ENCODE measurements around the gene RPS6KA4. TPM values are rescaled to one million over a fixed set of nuclear protein-coding genes. Genes with fewer than 3 reads are reported as not detected.

Gene RPS6KA4
- total RNA-seq, 2 donors from 2014 or later: 18.9 to 23.7 TPM

GRCh38 chr11:64355078-64355940 is 3.7 kb upstream of the RPS6KA4 start:
- no peaks in the 10 kb centered on the region for H3K27me3 ChIP-seq (replicated peaks; ENCODE audit: insufficient read depth)
- peak overlapping the region; percentile 10 to 48 for H3K27ac ChIP-seq
- no peaks in the 10 kb centered on the region for H3K9me3 ChIP-seq
- WGBS: 6% methylated on average over 23 of the region's 23 CpGs
- DNase-seq (ENCODE audit: low spot score): peak; percentile 73
- H3K4me1 ChIP-seq (replicated peaks): peaks cover 6% of the 10 kb centered on the region
- H3K4me3 ChIP-seq: peak overlapping the region; percentile 2 to 21
- no peaks in the 10 kb centered on the region for H3K36me3 ChIP-seq
- intact Hi-C loops (cut with DNase I): no loop called here
- TF ChIP-seq CTCF (IDR thresholded peaks at IDR 0.05): peak; percentile 67 to 95 (median 76)
- peak; percentile 79 for TF ChIP-seq POLR2AphosphoS5 (IDR thresholded peaks at IDR 0.05)
- no peak for TF ChIP-seq POLR2A (IDR thresholded peaks at IDR 0.05)

- Histone ChIP-seq H3K4me3 (no peak overlapping the region), H3K27me3 (replicated peaks; ENCODE audit: insufficient read depth) (no peaks in the 10 kb centered on the region), H3K4me1 (replicated peaks) (peaks cover 6% of the 10 kb centered on the region), H3K36me3 (no peaks in the 10 kb centered on the region), H3K27ac (no peak overlapping the region), H3K9me3 (no peaks in the 10 kb centered on the region)
- DNase-seq (ENCODE audit: low spot score): no peak
- TF ChIP-seq CTCF (IDR thresholded peaks at IDR 0.05) (no peak), POLR2AphosphoS5 (IDR thresholded peaks at IDR 0.05) (no peak), POLR2A (IDR thresholded peaks at IDR 0.05) (no peak)
- intact Hi-C loops (cut with DNase I): no loop called here
- WGBS: 83% methylated on average over 25 of the region's 25 CpGs
Measured at GRCh38 chr11:64356498-64357411, 2.2 kb upstream of the RPS6KA4 start.

DNA sequence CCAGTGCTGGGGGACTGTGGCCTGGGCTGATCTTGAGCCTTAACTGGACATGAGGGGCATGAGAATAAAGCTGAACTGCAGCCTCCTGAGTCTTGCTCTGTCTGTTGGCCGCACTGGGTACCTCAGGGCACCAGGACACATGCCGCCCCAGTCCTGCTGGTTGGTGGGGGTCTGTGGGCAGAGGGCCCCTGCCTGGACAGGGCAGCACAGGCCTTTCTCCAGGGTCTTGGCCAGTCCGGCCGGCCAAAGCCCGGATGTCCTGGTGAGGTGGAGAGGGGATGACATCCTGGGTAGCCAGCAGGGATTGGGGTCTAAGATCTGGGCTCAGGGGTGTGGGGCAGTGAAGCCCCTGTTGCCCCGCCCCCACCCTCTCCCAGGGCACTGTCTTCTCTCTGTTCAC is 1.5 kb upstream of the RPS6KA4 start:
- H3K36me3 ChIP-seq: no peaks in the 10 kb centered on the region
- TF ChIP-seq POLR2A (IDR thresholded peaks at IDR 0.05) (no peak), CTCF (IDR thresholded peaks at IDR 0.05) (no peak), POLR2AphosphoS5 (IDR thresholded peaks at IDR 0.05) (no peak)
- H3K9me3 ChIP-seq: no peaks in the 10 kb centered on the region
- no peak for DNase-seq (ENCODE audit: low spot score)
- H3K27me3 ChIP-seq (replicated peaks; ENCODE audit: insufficient read depth): no peaks in the 10 kb centered on the region
- no peak overlapping the region for H3K27ac ChIP-seq
- WGBS: 94% methylated on average over 6 of the region's 6 CpGs
- H3K4me3 ChIP-seq: no peak overlapping the region
- intact Hi-C loops (cut with DNase I): no loop called here
- peaks cover 6% of the 10 kb centered on the region for H3K4me1 ChIP-seq (replicated peaks)

DNA sequence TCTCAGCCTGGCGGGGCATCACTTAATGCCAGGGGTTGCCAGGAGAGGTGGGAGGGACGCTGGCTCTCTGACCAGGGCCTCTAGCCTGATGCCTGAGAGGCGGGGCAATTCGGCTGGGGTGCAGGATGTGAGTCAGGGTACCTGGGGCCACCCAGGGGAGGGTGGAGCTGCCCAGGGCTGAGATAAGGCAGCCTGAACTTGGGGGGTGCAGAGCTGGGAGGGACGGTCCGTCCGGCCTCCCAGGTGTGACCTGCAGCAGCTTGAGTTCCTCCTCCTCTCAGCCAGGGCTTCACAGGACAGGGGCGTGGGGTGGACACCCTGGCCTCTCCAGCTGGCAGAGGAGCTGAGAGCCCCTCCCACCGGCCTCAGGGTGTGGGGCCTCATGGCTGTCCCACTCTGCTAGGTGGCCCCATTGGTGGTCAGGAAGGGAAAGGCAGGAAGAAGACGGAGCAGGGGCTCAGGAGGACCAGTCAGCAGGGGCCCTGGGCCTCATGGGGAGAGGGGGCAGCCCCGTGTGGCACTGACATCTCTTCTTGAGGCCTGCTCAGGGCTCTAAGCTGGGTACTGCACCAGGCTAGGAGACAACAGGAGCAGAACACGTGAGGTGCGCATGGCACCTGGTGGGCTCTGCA is 942 bp upstream of the RPS6KA4 start:
- no peaks in the 10 kb centered on the region for H3K27me3 ChIP-seq (replicated peaks; ENCODE audit: insufficient read depth)
- peaks cover 6% of the 10 kb centered on the region for H3K4me1 ChIP-seq (replicated peaks)
- H3K4me3 ChIP-seq: peak overlapping the region in 1 of 2 donors; percentile 75
- no peaks in the 10 kb centered on the region for H3K9me3 ChIP-seq
- TF ChIP-seq POLR2A (IDR thresholded peaks at IDR 0.05) (no peak), CTCF (IDR thresholded peaks at IDR 0.05) (no peak), POLR2AphosphoS5 (IDR thresholded peaks at IDR 0.05) (no peak)
- H3K27ac ChIP-seq: peak overlapping the region; percentile 78 to 81
- no peak for DNase-seq (ENCODE audit: low spot score)
- intact Hi-C loops (cut with DNase I): no loop called here
- H3K36me3 ChIP-seq: no peaks in the 10 kb centered on the region
- WGBS: 66% methylated on average over 12 of the region's 13 CpGs
